Measurements from ENCODE around the gene GFI1B. TPM values are rescaled to one million over a fixed set of nuclear protein-coding genes. Genes with fewer than 3 reads are reported as not detected.

GFI1B gene
- total and polyA plus RNA-seq, 2 of the 13 experiments (the other 11 are each of a cell fraction or from before 2014, with no cell fraction given), result 0.15 to 0.51 TPM

GRCh38 chr9:132985489-132985888, 7.0 kb downstream of the GFI1B start:
- Histone ChIP-seq H3K79me2 (ENCODE audit: insufficient read depth, low read length) (no peaks in the 10 kb centered on the region), H3K4me1 (ENCODE audit: insufficient read depth, low read length) (peaks cover 45% of the 10 kb centered on the region), H3K9me3 (ENCODE audit: low read length) (no peaks in the 10 kb centered on the region), H3K36me3 (replicated peaks in 1 of 2; ENCODE audit: control insufficient read depth in 1 of 2, insufficient read depth in 2 of 2, low read length in 2 of 2) (no peaks in the 10 kb centered on the region), H3K27me3 (ENCODE audit: control insufficient read depth in 1 of 2, insufficient read depth in 2 of 2, low read length in 2 of 2) (peaks cover 5 to 32% of the 10 kb centered on the region in 2 experiments; a peak in 3 of 5 replicates), H3K27ac (ENCODE audit: extremely low read length, insufficient read depth, low read length) (no peak overlapping the region), H3K9ac (ENCODE audit: insufficient read depth, low read depth, low read length) (no peak overlapping the region), H3K4me3 (replicated peaks in 1 of 3; ENCODE audit: insufficient read depth in 1 of 3, low read depth in 2 of 3, low read length in 3 of 3) (no peak overlapping the region), H4K20me1 (ENCODE audit: insufficient read depth, low read length) (no peaks in the 10 kb centered on the region), H2AFZ (ENCODE audit: low read length) (no peak overlapping the region), H3K4me2 (ENCODE audit: low read depth, low read length) (no peak overlapping the region)
- CTCF ChIA-PET (ENCODE audit: low intra/inter-chr PET ratio, low total read pairs), result no interaction called here
- intact Hi-C loops (cut with micrococcal nuclease; ENCODE audit: unreplicated experiment), result no loop called here
- FAIRE-seq (no peak), ATAC-seq (no peak), DNase-seq (ENCODE audit: low spot score) (no peak)
- 74% methylated on average over 6 of the region's 8 CpGs for WGBS (ENCODE audit: low lambda C conversion rate)
- TF ChIP-seq ZNF768 (CRISPR knock-in tag; IDR thresholded peaks at IDR 0.05), result peak; percentile 90
- TF ChIP-seq, protein P1, sequence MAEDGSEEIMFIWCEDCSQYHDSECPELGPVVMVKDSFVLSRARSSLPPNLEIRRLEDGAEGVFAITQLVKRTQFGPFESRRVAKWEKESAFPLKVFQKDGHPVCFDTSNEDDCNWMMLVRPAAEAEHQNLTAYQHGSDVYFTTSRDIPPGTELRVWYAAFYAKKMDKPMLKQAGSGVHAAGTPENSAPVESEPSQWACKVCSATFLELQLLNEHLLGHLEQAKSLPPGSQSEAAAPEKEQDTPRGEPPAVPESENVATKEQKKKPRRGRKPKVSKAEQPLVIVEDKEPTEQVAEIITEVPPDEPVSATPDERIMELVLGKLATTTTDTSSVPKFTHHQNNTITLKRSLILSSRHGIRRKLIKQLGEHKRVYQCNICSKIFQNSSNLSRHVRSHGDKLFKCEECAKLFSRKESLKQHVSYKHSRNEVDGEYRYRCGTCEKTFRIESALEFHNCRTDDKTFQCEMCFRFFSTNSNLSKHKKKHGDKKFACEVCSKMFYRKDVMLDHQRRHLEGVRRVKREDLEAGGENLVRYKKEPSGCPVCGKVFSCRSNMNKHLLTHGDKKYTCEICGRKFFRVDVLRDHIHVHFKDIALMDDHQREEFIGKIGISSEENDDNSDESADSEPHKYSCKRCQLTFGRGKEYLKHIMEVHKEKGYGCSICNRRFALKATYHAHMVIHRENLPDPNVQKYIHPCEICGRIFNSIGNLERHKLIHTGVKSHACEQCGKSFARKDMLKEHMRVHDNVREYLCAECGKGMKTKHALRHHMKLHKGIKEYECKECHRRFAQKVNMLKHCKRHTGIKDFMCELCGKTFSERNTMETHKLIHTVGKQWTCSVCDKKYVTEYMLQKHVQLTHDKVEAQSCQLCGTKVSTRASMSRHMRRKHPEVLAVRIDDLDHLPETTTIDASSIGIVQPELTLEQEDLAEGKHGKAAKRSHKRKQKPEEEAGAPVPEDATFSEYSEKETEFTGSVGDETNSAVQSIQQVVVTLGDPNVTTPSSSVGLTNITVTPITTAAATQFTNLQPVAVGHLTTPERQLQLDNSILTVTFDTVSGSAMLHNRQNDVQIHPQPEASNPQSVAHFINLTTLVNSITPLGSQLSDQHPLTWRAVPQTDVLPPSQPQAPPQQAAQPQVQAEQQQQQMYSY (CRISPR knock-in tag; IDR thresholded peaks at IDR 0.05), result no peak
- BruUV-seq (replicated peaks), result no TSS peak
- POLR2A ChIA-PET, result no interaction called here
- in situ Hi-C loops (cut with HindIII; ENCODE audit: extremely low pct_ligation_motif_present, low pct_unique_long_range_greater_than_20kb), result no loop called here

DNA sequence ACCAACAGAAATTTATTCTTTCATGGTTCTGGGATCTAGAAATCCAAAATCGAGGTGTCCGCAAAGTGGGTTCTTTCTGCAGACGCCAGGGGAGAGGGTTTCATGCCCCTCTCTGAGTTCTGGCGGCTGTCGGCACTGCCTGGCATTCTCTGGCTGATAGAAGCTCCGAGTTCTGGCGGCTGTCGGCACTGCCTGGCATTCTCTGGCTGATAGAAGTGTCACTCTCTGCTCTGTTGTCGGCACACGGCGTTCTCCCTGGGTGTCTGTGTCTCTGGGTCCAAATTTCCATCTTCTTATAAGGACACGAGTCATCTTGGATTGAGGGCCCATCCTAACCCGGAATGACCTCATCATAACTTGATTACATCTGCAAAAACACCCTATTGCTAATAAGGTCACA, 7.6 kb downstream of the GFI1B start:
- in situ Hi-C loops (cut with HindIII; ENCODE audit: extremely low pct_ligation_motif_present, low pct_unique_long_range_greater_than_20kb) (no loop called here), intact Hi-C loops (cut with micrococcal nuclease; ENCODE audit: unreplicated experiment) (no loop called here)
- ChIA-PET POLR2A (no interaction called here), CTCF (ENCODE audit: low intra/inter-chr PET ratio, low total read pairs) (no interaction called here)
- FAIRE-seq (no peak), DNase-seq (ENCODE audit: low spot score) (no peak), ATAC-seq (no peak)
- peaks cover 5 to 32% of the 10 kb centered on the region in 2 experiments; a peak in 3 of 5 replicates for H3K27me3 ChIP-seq (ENCODE audit: control insufficient read depth in 1 of 2, insufficient read depth in 2 of 2, low read length in 2 of 2)
- no peaks in the 10 kb centered on the region for H4K20me1 ChIP-seq (ENCODE audit: insufficient read depth, low read length)
- H3K36me3 ChIP-seq (replicated peaks in 1 of 2; ENCODE audit: control insufficient read depth in 1 of 2, insufficient read depth in 2 of 2, low read length in 2 of 2), result no peaks in the 10 kb centered on the region
- BruUV-seq (replicated peaks), result no TSS peak
- no peak overlapping the region for H3K9ac ChIP-seq (ENCODE audit: insufficient read depth, low read depth, low read length)
- H3K9me3 ChIP-seq (ENCODE audit: low read length), result no peaks in the 10 kb centered on the region
- no peak overlapping the region for H3K27ac ChIP-seq (ENCODE audit: extremely low read length, insufficient read depth, low read length)
- TF ChIP-seq SIX4 (CRISPR knock-in tag; IDR thresholded peaks at IDR 0.05), result no peak
- no peak for TF ChIP-seq E2F1 (CRISPR knock-in tag; IDR thresholded peaks at IDR 0.05)
- peak; percentile 36; the same call in 1 of the 2 replicates for TF ChIP-seq ATF7 (IDR thresholded peaks at IDR 0.05)
- TF ChIP-seq ATF7 (CRISPR knock-in tag; IDR thresholded peaks at IDR 0.05), result no peak
- no peak for TF ChIP-seq NR2F6 (IDR thresholded peaks at IDR 0.05)
- TF ChIP-seq NR2F6 (CRISPR knock-in tag; IDR thresholded peaks at IDR 0.05), result no peak
- no peak for TF ChIP-seq CEBPZ (IDR thresholded peaks at IDR 0.05; ENCODE audit: low read length)
- TF ChIP-seq ZNF343 (CRISPR knock-in tag; IDR thresholded peaks at IDR 0.05), result no peak
- peaks cover 48% of the 10 kb centered on the region for H3K4me1 ChIP-seq (ENCODE audit: insufficient read depth, low read length)
- 42% methylated on average over 8 of the region's 13 CpGs for WGBS (ENCODE audit: low lambda C conversion rate)
- no peaks in the 10 kb centered on the region for H3K79me2 ChIP-seq (ENCODE audit: insufficient read depth, low read length)
- H3K4me3 ChIP-seq (replicated peaks in 1 of 3; ENCODE audit: insufficient read depth in 1 of 3, low read depth in 2 of 3, low read length in 3 of 3), result no peak overlapping the region
- no peak overlapping the region for H2AFZ ChIP-seq (ENCODE audit: low read length)
- no peak overlapping the region for H3K4me2 ChIP-seq (ENCODE audit: low read depth, low read length)

Data from HepG2 (cell line).